Activated CD4-positive, alpha-beta T cell treated with anti-CD3 and anti-CD28 coated beads, Interleukin-2, amount 50 U/mL, for 24 hours (primary cell): Measurements from ENCODE around the gene RAB41.
"Not testable (repeated sequence)": the region's sequence is repeated elsewhere in the genome, so short reads cannot be mapped to it uniquely, and the experiment has no call there.

Experiments
- DNase-seq, 2 donors: peaks; one replicate each; pipeline ENCODE4 v3.0.0-alpha.2; 2020; ENCODE audit warnings: low read depth in 1 of 2, low spot score in 1 of 2

RAB41 gene

DNA sequence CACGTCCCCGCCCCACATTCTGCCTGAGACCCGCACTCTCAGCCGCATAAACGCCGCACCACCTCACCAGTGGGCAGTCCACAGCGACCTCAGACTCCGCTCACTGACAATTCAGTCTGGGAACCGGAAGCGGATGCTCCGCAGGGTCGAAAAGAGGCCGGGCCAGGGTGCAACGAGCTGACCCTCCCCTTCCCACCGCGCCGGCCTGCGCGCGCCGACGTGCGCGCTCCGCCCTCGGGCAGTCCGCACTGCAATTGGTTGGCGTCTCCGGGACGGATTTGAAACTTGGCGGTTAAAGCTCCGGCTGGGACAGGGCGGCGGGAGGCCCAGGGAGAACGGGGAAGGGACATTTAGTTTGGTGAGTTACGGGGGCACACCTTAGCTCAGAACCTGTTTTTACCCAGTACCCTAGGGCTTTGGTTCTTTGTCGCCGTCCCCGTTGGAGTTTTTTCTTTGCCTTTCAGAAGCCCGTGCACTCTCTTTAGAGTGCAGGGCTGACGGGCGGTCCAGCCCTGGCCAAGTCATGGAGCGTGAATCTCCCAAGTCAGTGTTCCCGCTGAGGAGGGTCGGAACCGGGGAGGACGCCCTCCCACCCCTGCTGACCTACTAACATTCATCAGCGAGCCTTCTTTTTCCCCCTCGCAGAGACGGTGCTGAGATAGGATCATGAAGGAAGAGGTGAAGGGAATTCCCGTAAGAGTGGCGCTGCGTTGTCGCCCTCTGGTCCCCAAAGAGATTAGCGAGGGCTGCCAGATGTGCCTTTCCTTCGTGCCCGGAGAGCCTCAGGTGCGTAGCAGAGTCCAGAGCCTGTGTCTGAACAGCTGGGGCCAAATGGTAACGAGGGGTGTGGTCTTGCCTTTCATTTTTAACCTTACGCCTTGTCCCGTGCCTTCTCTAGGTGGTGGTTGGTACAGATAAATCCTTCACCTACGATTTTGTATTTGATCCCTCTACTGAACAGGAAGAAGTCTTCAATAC is 8.1 kb downstream of the RAB41 start, which contains the start of the genes KIF4A and PDZD11:
Gene KIF4A, plus strand, starts transcription at position 312 of the 978 bp plus-strand sequence. Its CDS starts 355 bp downstream, at position 667.
Gene PDZD11, minus strand, starts transcription at position 135 of the 978 bp plus-strand sequence. CDS start 586 bp downstream, outside the sequence.
- DNase-seq: peak; percentile 40 to 54

DNA sequence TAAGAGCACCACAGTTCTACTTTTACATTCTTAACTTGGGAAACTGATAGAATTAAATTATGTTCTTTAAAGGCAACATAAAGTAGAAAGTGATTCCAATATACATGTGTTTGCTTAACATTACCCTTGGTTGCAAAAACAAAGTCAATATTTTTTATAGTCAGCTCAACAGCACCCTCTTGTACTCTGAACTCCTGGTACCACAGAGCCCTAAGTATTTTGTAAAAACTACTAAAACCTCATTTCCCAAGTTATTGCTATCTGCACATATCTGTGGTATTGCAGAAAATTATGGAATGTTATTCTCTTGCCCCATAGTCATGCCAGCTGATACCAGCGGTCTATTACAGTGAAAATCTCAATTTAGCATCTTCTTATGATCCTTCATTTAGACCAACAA is 10.8 kb downstream of the RAB41 start:
- DNase-seq: no peak

DNA sequence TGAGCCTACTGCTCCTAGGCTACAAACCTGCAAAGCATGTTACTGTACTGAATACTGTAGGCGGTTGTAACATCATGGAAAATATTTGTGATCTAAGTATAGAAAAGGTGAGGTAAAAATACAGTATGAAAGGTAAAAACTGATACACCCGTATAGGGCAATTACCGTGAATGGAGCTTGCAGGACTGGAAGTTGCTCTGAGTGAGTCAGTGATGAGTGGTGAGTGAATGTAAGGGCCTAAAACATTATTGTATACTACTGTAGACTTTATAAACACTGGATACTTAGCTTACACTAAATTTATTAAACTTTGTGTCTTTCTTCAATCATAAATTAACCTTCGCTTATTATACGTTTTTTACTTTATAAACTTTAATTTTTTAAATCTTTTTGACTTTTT is 11.6 kb downstream of the RAB41 start:
- no peak for DNase-seq

DNA sequence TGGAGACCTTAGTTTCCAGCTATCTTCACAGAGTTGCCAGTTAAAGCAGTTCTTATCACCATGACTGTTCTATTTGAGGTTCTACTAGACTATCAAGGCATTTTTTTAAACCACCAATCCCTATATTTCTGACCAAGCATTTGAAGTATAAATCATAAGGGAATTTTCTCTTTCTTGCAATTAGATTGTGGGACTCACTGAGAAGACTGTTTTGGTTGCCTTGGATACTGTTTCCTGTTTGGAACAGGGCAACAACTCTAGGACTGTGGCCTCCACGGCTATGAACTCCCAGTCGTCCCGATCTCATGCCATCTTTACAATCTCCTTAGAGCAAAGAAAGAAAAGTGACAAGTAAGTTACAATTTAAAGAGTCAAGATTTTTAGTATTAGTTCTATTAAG is 19.7 kb downstream of the RAB41 start:
- no peak for DNase-seq

DNA sequence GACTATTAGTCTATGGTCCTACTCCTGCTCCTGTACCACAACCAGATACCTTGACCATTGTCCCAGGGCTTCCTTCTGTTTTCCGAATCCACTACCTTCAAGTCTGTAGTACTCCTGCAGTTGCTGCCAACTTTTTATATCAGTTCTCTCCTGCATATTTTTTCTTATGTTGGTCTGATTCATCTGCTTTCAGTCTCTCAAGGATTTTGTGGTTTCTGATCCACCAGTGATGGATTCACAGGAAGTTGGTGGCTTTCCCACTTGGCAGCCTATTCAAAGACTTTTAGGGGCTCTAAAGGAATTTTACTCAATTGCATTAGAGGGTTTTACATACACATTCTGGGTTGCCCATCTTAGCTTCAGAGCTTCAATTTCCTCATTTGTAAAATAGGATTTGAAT is 31.5 kb downstream of the RAB41 start:
- DNase-seq: no peak

DNA sequence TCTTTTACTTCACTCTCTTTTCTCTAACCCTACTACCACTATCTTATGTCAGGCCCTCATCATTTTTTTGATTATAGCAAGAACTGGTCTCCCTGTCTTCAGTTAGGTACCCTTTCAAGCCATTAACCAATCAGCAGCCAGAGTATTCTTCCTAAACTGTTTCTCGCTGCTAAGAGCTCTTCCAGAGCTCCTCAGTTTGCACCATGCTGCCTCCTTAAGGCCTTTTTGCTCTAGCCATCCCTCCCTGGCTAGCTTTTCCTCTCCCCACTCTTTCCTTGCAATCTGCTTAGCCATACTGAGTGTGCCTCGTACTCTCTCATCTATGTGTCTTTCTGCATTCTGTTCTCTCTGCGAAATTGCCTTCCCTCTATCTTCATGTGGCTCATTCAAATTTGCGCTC is 40.8 kb downstream of the RAB41 start:
- no peak for DNase-seq

DNA sequence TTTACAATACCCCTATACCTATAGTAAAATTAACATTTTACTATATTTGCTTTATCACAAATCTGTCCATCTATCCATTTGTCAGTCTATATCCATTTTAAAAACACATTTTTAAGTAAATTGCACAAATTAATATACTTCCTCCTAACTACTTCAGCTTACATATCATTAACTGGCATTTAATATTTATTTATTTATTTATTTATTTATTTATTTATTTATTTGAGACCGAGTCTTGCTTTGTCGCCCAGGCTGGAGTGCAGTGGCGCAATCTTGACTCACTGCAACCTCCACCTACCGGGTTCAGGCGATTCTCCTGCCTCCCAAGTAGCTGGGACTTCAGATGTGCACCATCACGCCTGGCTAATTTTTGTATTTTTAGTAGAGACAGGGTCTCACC is 41.7 kb downstream of the RAB41 start:
- not testable (repeated sequence) for DNase-seq

DNA sequence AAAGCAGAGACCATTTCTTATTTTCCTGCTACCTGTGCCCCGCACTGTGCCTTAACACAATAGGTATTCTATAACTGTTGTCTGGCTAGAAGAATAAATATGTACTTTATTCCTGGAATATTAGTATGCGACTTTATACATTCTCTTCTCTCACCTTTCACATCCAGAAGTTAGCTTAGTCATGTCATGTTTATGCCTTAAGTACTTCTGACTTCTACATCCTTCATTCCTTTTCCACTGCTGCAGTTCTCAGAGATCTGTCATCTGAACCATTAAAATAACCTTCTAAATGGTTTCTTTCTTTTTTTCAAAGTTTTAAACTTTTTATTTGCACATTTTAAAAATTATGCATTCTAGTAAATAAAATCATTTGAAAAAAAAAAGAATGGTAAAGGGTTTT is 42.4 kb downstream of the RAB41 start:
- DNase-seq: no peak

DNA sequence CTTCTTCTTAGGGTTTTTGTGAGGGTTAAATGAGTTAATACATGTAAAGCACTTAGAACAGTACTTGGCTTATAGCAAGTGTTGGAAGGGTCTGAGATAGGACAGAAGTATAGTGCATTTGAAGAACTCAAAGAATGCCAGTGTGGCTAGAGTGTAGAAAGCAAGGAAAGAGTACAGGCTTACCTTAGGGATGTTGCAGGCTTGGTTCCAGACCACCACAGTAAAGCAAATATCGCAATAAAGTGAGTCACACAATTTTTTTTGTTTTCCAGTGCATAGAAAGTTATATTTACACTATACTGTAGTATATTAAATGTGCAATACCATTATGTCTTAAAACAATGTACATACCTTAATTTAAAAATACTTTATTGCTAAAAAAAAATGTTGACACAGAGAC is 49.2 kb downstream of the RAB41 start:
- no peak for DNase-seq

DNA sequence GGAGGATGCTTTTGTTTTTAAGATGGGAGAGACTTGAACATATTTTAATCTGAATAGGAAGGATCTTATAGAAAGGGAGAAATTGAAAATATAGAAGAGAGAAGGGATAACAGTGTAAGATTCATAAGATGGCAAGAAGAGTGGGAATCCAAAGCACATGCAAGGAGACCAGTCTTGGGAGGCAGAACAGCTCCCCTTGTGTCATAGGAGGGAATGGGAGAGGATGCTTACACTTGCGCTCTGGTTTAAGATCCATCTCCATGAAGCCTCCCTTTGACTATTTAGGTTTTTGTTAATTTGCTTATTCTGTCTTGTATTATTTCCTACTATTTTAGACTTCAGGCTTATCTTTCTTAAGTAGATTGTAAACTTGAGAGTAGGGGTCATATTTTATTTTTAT is 50.6 kb downstream of the RAB41 start:
- DNase-seq: no peak
